Measurements from ENCODE around the gene UROC1. TPM values are rescaled to one million over a fixed set of nuclear protein-coding genes. Genes with fewer than 3 reads are reported as not detected.

Gene UROC1
- total RNA-seq, 2 experiments from 2014 or later = not detected

GRCh38 chr3:126450744-126451143 is 66.8 kb downstream of the UROC1 start:
- no peaks in the 10 kb centered on the region for H3K4me1 ChIP-seq (ENCODE audit: insufficient read depth, low read length)
- ChIA-PET CTCF (no interaction called here), POLR2A (no interaction called here)
- no peak overlapping the region for H3K27ac Mint-ChIP-seq
- no peak for TF ChIP-seq CTCF (IDR thresholded peaks at IDR 0.05)
- no peaks in the 10 kb centered on the region for H3K9me3 Mint-ChIP-seq
- no peak for DNase-seq
- no peaks in the 10 kb centered on the region for H3K27me3 ChIP-seq (ENCODE audit: control insufficient read depth in 1 of 2, insufficient read depth in 2 of 2, low read length in 2 of 2)
- H3K4me3 Mint-ChIP-seq = no peak overlapping the region
- peaks cover 62% of the 10 kb centered on the region for H3K36me3 ChIP-seq (ENCODE audit: insufficient read depth, low read length)
- H3K27me3 Mint-ChIP-seq = no peaks in the 10 kb centered on the region
- no peak overlapping the region for H3K27ac ChIP-seq (ENCODE audit: low read depth in 1 of 2, low read length in 2 of 2)
- peaks cover 85% of the 10 kb centered on the region for H3K36me3 Mint-ChIP-seq (ENCODE audit: low read depth)
- no peak overlapping the region for H3K4me3 ChIP-seq (ENCODE audit: low read length)
- ATAC-seq (ENCODE audit: poor library complexity) = no peak
- no peaks in the 10 kb centered on the region for H3K4me1 Mint-ChIP-seq (ENCODE audit: low read depth)
- intact Hi-C loops (cut with DNase I, micrococcal nuclease) = no loop called here
- no peaks in the 10 kb centered on the region for H3K9me3 ChIP-seq (ENCODE audit: control insufficient read depth in 1 of 2, insufficient read depth in 1 of 2, low read length in 2 of 2)

- Histone ChIP-seq H3K9me3 (ENCODE audit: control insufficient read depth in 1 of 2, insufficient read depth in 1 of 2, low read length in 2 of 2) (no peaks in the 10 kb centered on the region), H3K4me1 (ENCODE audit: insufficient read depth, low read length) (no peaks in the 10 kb centered on the region), H3K36me3 (ENCODE audit: insufficient read depth, low read length) (peaks cover 58% of the 10 kb centered on the region), H3K27me3 (ENCODE audit: control insufficient read depth in 1 of 2, insufficient read depth in 2 of 2, low read length in 2 of 2) (no peaks in the 10 kb centered on the region), H3K4me3 (ENCODE audit: low read length) (no peak overlapping the region), H3K27ac (ENCODE audit: low read depth in 1 of 2, low read length in 2 of 2) (no peak overlapping the region)
- intact Hi-C loops (cut with DNase I, micrococcal nuclease) = no loop called here
- POLR2A ChIA-PET = no interaction called here
- TF ChIP-seq CTCF (IDR thresholded peaks at IDR 0.05) = no peak
- ATAC-seq (ENCODE audit: poor library complexity) (no peak), DNase-seq (no peak)
- Mint-ChIP-seq H3K27ac (no peak overlapping the region), H3K27me3 (no peaks in the 10 kb centered on the region), H3K36me3 (ENCODE audit: low read depth) (peaks cover 84% of the 10 kb centered on the region), H3K9me3 (no peaks in the 10 kb centered on the region), H3K4me1 (ENCODE audit: low read depth) (no peaks in the 10 kb centered on the region), H3K4me3 (no peak overlapping the region)
- CTCF ChIA-PET = no interaction called here
Observed at GRCh38 chr3:126450219-126450618, 67.4 kb downstream of the UROC1 start.

- Mint-ChIP-seq H3K27me3 (no peaks in the 10 kb centered on the region), H3K4me3 (no peak overlapping the region), H3K36me3 (ENCODE audit: low read depth) (peaks cover 78% of the 10 kb centered on the region), H3K27ac (no peak overlapping the region), H3K9me3 (no peaks in the 10 kb centered on the region), H3K4me1 (ENCODE audit: low read depth) (no peaks in the 10 kb centered on the region)
- Histone ChIP-seq H3K27me3 (ENCODE audit: control insufficient read depth in 1 of 2, insufficient read depth in 2 of 2, low read length in 2 of 2) (no peaks in the 10 kb centered on the region), H3K36me3 (ENCODE audit: insufficient read depth, low read length) (peaks cover 54% of the 10 kb centered on the region), H3K4me1 (ENCODE audit: insufficient read depth, low read length) (no peaks in the 10 kb centered on the region), H3K9me3 (ENCODE audit: control insufficient read depth in 1 of 2, insufficient read depth in 1 of 2, low read length in 2 of 2) (no peaks in the 10 kb centered on the region), H3K27ac (ENCODE audit: low read depth in 1 of 2, low read length in 2 of 2) (no peak overlapping the region), H3K4me3 (ENCODE audit: low read length) (no peak overlapping the region)
- POLR2A ChIA-PET = no interaction called here
- DNase-seq (no peak), ATAC-seq (ENCODE audit: poor library complexity) (no peak)
- TF ChIP-seq CTCF (IDR thresholded peaks at IDR 0.05) = no peak
- CTCF ChIA-PET = no interaction called here
- intact Hi-C loops (cut with DNase I, micrococcal nuclease) = no loop called here
Observed at GRCh38 chr3:126449621-126450051, 67.9 kb downstream of the UROC1 start.

All from CD4-positive, alpha-beta T cell (primary cell).